Loucy (cell line): ENCODE measurements around the gene NKG7.

Experiments used
- H2AFZ ChIP-seq: fragments of 200-600 bp; sonication (generic); 2 replicates; pipeline ENCODE4 v1.6.0; 2016; ENCODE audit warnings: antibody characterized with exemption, mild to moderate bottlenecking, low read length, moderate library complexity
- H3F3A ChIP-seq: fragments of 200-600 bp; 2 replicates; pipeline ENCODE4 v1.6.0; 2016; ENCODE audit warnings: antibody characterized with exemption, low read depth, mild to moderate bottlenecking
- H3K27me3 ChIP-seq: fragments of 200-600 bp; sonication (generic); 2 replicates; pipeline ENCODE4 v1.6.1; 2014; ENCODE audit warnings: low read length, mild to moderate bottlenecking; ENCODE audit not compliant: insufficient read depth, poor library complexity, severe bottlenecking
- H3K36me3 ChIP-seq: fragments of 200-600 bp; sonication (generic); 2 replicates; pipeline ENCODE4 v1.6.1; 2016; ENCODE audit warnings: low read length; ENCODE audit not compliant: insufficient read depth
- H3K4me1 ChIP-seq: fragments of 200-600 bp; sonication (generic); 2 replicates; pipeline ENCODE4 v1.5.1; 2014; ENCODE audit warnings: low read length, mild to moderate bottlenecking; ENCODE audit not compliant: insufficient read depth, poor library complexity, severe bottlenecking
- H3K4me2 ChIP-seq: fragments of 200-600 bp; sonication (generic); 2 replicates; pipeline ENCODE4 v1.6.0; 2014; ENCODE audit warnings: antibody characterized with exemption, low read length, low read depth, mild to moderate bottlenecking; ENCODE audit not compliant: poor library complexity, severe bottlenecking
- H3K4me3 ChIP-seq: fragments of 200-600 bp; sonication (generic); 2 replicates; pipeline ENCODE4 v1.5.1; 2014; ENCODE audit warnings: low read length, mild to moderate bottlenecking, mixed read lengths; ENCODE audit not compliant: poor library complexity, severe bottlenecking
- H3K79me2 ChIP-seq: fragments of 200-600 bp; sonication (generic); 2 replicates; pipeline ENCODE4 v1.6.1; 2014; ENCODE audit warnings: low read length; ENCODE audit not compliant: insufficient read depth
- H3K9ac ChIP-seq: fragments of 200-600 bp; sonication (generic); 2 replicates; pipeline ENCODE4 v1.6.0; 2014; ENCODE audit warnings: mild to moderate bottlenecking, low read depth, low read length, moderate library complexity; ENCODE audit not compliant: poor library complexity, severe bottlenecking
- H3K9me2 ChIP-seq: fragments of 200-600 bp; sonication (generic); replicated peaks from 2 replicates; pipeline ENCODE4 v1.6.1; 2016; ENCODE audit warnings: low read depth, low read length, mixed read lengths
- H3K9me3 ChIP-seq: fragments of 200-600 bp; sonication (generic); 2 replicates; pipeline ENCODE4 v1.6.1; 2014; ENCODE audit warnings: mild to moderate bottlenecking, antibody characterized with exemption, low read length, low read depth; ENCODE audit not compliant: insufficient read depth
- H4K20me1 ChIP-seq: fragments of 200-600 bp; sonication (generic); 2 replicates; pipeline ENCODE4 v1.6.0; 2014; ENCODE audit warnings: antibody characterized with exemption, low read length, mild to moderate bottlenecking; ENCODE audit not compliant: insufficient read depth, poor library complexity, severe bottlenecking
- CTCF ChIP-seq: fragments of 200-600 bp; sonication (generic); conservative IDR thresholded peaks from 2 replicates; pipeline ENCODE4 v1.5.1; 2014; ENCODE audit warnings: mild to moderate bottlenecking, antibody characterized with exemption, low read length
- EZH2phosphoT487 ChIP-seq: fragments of 200-600 bp; IDR thresholded peaks from 2 replicates; pipeline ENCODE4 v1.6.1; 2018; ENCODE audit warnings: antibody characterized with exemption, mild to moderate bottlenecking, moderate library complexity, borderline replicate concordance

NKG7 gene

GRCh38 chr19:51323481-51324166, 48.8 kb downstream of the NKG7 start:
- no peaks in the 10 kb centered on the region for H3K9me2 ChIP-seq
- H3K9ac ChIP-seq, result no peak overlapping the region
- no peaks in the 10 kb centered on the region for H3K9me3 ChIP-seq
- no peak overlapping the region for H3K4me2 ChIP-seq
- H4K20me1 ChIP-seq, result no peaks in the 10 kb centered on the region
- no peaks in the 10 kb centered on the region for H3K36me3 ChIP-seq
- no peak overlapping the region for H2AFZ ChIP-seq
- no peak overlapping the region for H3K4me3 ChIP-seq
- no peaks in the 10 kb centered on the region for H3F3A ChIP-seq
- no peaks in the 10 kb centered on the region for H3K27me3 ChIP-seq
- TF ChIP-seq EZH2phosphoT487 (no peak), CTCF (no peak)
- H3K79me2 ChIP-seq, result no peaks in the 10 kb centered on the region
- H3K4me1 ChIP-seq, result no peaks in the 10 kb centered on the region

- no peak overlapping the region for H3K9ac ChIP-seq
- no peaks in the 10 kb centered on the region for H3F3A ChIP-seq
- no peak overlapping the region for H2AFZ ChIP-seq
- no peaks in the 10 kb centered on the region for H3K36me3 ChIP-seq
- no peak overlapping the region for H3K4me3 ChIP-seq
- no peaks in the 10 kb centered on the region for H3K9me3 ChIP-seq
- H3K27me3 ChIP-seq, result no peaks in the 10 kb centered on the region
- no peak overlapping the region for H3K4me2 ChIP-seq
- no peaks in the 10 kb centered on the region for H3K9me2 ChIP-seq
- no peak for TF ChIP-seq CTCF
- no peak for TF ChIP-seq EZH2phosphoT487
- H3K79me2 ChIP-seq, result no peaks in the 10 kb centered on the region
- H3K4me1 ChIP-seq, result no peaks in the 10 kb centered on the region
- H4K20me1 ChIP-seq, result no peaks in the 10 kb centered on the region
Observed at GRCh38 chr19:51321799-51322198, 50.7 kb downstream of the NKG7 start.
